C4-2B (cell line): ENCODE measurements around the gene ZNHIT1.

ENCODE experiments used
- ZFX ChIP-seq: fragments of 450-650 bp; IDR thresholded peaks from 2 replicates; pipeline ENCODE4 v1.6.1; 2017
- TF ChIP-seq, protein P1 (sequence below): fragments of 450-650 bp; conservative IDR thresholded peaks from 2 replicates; pipeline ENCODE4 v1.5.1; 2017; ENCODE audit warnings: mild to moderate bottlenecking

DNA sequence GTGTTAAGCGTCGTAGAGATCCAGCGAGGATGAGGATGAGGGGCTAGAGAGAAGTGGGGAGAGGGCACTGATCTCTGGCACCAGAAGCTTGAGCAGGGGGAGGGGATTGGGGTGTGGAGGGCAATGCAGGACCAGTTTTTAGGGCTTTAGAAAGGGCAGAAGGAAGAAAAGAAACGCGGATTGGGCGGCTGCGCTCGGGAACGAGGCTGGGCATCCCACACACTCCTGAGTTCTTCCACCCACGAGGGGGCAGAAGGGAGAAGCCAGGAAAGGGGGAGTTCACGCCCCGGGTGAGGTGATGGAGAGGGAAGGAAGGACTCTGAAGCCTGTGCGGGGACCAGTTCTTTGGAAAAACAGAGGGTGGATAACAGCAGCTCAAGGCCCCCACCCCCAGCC, 46.5 kb upstream of the ZNHIT1 start:
- TF ChIP-seq ZFX: no peak
- TF ChIP-seq, protein P1, sequence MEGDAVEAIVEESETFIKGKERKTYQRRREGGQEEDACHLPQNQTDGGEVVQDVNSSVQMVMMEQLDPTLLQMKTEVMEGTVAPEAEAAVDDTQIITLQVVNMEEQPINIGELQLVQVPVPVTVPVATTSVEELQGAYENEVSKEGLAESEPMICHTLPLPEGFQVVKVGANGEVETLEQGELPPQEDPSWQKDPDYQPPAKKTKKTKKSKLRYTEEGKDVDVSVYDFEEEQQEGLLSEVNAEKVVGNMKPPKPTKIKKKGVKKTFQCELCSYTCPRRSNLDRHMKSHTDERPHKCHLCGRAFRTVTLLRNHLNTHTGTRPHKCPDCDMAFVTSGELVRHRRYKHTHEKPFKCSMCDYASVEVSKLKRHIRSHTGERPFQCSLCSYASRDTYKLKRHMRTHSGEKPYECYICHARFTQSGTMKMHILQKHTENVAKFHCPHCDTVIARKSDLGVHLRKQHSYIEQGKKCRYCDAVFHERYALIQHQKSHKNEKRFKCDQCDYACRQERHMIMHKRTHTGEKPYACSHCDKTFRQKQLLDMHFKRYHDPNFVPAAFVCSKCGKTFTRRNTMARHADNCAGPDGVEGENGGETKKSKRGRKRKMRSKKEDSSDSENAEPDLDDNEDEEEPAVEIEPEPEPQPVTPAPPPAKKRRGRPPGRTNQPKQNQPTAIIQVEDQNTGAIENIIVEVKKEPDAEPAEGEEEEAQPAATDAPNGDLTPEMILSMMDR: no peak; the same call in 1 of the 2 replicates
